Measurements from ENCODE around the gene DDX19B. TPM values are rescaled to one million over a fixed set of nuclear protein-coding genes. Genes with fewer than 3 reads are reported as not detected.

The DDX19B gene
- total RNA-seq, 1 donor from 2014 or later, result 37.1 TPM

DNA sequence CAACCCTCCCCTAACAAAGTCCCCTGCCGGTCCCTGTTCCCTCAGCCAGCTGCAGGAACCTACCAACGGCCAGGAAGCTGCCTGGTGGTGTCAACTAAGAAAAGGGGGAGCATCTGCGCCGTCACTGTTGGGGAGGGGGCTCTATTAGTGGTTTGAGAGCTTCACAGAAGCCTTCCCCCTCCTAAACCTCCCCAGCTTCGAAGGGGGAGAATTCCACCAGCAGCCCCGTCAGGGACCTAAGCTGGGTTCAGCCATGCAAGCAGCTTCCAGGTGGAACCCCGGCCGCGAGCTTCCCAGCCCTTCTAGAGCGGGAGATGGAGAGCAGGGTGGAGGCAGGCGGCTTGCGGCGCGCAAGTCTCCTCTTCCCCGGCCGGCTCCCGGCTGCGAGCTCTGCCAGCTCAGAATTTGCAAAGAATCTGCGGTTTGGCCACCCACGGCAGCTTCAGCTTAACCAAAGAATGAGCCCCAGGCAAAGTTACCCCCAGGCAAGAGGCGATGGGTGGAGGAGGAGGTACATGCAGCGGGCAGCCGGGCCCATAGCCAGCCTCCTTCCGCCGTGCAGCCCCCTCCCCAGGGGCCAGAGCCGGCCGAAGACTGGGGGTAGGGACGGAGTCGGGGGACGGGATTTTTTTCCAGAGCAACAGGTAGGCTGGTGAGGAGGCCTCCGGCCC, 81.4 kb downstream of the DDX19B start:
- TF ChIP-seq, protein P1, sequence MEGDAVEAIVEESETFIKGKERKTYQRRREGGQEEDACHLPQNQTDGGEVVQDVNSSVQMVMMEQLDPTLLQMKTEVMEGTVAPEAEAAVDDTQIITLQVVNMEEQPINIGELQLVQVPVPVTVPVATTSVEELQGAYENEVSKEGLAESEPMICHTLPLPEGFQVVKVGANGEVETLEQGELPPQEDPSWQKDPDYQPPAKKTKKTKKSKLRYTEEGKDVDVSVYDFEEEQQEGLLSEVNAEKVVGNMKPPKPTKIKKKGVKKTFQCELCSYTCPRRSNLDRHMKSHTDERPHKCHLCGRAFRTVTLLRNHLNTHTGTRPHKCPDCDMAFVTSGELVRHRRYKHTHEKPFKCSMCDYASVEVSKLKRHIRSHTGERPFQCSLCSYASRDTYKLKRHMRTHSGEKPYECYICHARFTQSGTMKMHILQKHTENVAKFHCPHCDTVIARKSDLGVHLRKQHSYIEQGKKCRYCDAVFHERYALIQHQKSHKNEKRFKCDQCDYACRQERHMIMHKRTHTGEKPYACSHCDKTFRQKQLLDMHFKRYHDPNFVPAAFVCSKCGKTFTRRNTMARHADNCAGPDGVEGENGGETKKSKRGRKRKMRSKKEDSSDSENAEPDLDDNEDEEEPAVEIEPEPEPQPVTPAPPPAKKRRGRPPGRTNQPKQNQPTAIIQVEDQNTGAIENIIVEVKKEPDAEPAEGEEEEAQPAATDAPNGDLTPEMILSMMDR (IDR thresholded peaks at IDR 0.05), result no peak
- Mint-ChIP-seq H3K4me1 (ENCODE audit: unreplicated experiment) (peaks cover 20% of the 10 kb centered on the region), H3K36me3 (ENCODE audit: unreplicated experiment) (peaks cover 29% of the 10 kb centered on the region), H3K27me3 (ENCODE audit: unreplicated experiment) (no peaks in the 10 kb centered on the region), H3K9me3 (ENCODE audit: unreplicated experiment) (no peaks in the 10 kb centered on the region), H3K4me3 (ENCODE audit: unreplicated experiment) (peak overlapping the region; percentile 90), H3K27ac (ENCODE audit: unreplicated experiment) (peak overlapping the region; percentile 93)
- DNase-seq (ENCODE audit: extremely low spot score, unreplicated experiment), result peak; percentile 95

DNA sequence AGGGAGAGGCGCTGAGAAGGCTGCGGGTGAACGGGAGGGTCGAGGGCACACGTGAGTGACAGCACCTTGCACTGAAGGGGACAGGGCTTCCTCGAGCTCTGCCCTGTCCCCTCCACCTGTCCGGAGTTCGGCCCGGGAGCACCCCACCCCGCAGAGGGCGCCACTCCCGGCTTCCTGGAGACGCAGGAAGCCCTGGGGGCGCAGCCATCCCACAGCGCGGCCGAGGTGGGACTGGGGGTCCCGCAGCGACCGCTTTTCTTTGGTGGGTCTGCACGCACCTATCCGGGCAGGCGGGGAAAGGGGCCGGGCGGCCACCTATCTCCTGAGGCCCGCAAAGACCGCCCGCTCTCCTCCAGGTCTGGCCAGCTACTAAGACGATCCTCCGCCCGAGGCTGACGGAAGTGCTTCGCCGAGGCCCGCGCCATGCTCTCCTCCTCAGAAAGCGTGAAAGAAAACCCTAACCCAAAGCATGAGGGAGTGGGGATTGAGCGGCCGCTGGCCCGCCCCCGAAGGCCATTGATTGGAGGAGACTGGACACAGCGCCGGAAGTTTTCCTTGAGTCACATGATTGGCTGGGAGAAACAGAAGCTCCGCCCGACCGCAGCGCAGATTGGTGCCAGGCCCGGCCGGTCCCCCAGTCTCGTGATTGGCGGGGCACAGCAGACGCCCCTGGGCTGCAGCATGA, 82.1 kb downstream of the DDX19B start:
- peak; percentile 98 for DNase-seq (ENCODE audit: extremely low spot score, unreplicated experiment)
- Mint-ChIP-seq H3K4me3 (ENCODE audit: unreplicated experiment) (peak overlapping the region; percentile 90), H3K27ac (ENCODE audit: unreplicated experiment) (peak overlapping the region; percentile 93), H3K27me3 (ENCODE audit: unreplicated experiment) (no peaks in the 10 kb centered on the region), H3K36me3 (ENCODE audit: unreplicated experiment) (peaks cover 25% of the 10 kb centered on the region), H3K4me1 (ENCODE audit: unreplicated experiment) (peaks cover 20% of the 10 kb centered on the region), H3K9me3 (ENCODE audit: unreplicated experiment) (no peaks in the 10 kb centered on the region)
- TF ChIP-seq, protein P1 (IDR thresholded peaks at IDR 0.05), result peak; percentile 52

DNA sequence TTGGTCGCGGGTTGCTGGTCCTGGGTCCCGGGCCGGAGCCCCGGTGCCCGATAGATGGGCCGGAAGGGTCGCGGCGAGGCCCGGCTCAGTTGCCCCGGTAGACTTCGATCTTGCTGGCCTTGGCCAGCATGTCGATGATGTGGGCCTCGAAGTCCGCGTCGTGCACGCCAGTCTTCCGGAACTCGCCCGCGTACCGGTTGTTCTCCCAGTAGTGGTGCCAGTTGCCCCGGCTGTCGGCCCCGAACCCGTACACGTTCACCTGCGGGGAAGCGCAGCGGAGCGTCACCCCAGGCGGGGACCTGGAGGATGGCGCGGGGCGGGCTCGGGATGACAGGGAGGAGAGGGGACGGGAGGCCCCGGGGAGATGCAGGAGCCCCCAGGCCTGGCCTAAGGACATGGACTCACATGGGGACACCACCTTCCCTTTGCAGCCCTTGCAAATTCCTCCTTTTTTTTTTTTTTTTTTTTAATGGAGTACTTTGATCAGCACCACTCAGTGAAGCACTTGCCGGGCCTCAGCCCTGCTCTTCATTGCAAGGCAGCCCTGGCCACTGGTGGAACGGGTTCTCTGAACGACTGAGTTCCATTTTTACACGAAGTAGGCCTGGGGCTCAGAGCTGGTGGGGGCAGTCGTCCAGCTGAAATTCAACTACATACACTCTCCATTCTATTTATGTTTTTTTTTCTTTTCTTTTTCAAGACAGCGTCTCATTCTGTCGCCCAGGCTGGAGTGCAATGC, 82.8 kb downstream of the DDX19B start:
- no peaks in the 10 kb centered on the region for H3K9me3 Mint-ChIP-seq (ENCODE audit: unreplicated experiment)
- no peak for DNase-seq (ENCODE audit: extremely low spot score, unreplicated experiment)
- no peaks in the 10 kb centered on the region for H3K27me3 Mint-ChIP-seq (ENCODE audit: unreplicated experiment)
- TF ChIP-seq, protein P1 (IDR thresholded peaks at IDR 0.05), result no peak
- peak overlapping the region; percentile 69 for H3K27ac Mint-ChIP-seq (ENCODE audit: unreplicated experiment)
- peaks cover 20% of the 10 kb centered on the region for H3K4me1 Mint-ChIP-seq (ENCODE audit: unreplicated experiment)
- H3K36me3 Mint-ChIP-seq (ENCODE audit: unreplicated experiment), result peaks cover 21% of the 10 kb centered on the region
- peak overlapping the region; percentile 90 for H3K4me3 Mint-ChIP-seq (ENCODE audit: unreplicated experiment)

DNA sequence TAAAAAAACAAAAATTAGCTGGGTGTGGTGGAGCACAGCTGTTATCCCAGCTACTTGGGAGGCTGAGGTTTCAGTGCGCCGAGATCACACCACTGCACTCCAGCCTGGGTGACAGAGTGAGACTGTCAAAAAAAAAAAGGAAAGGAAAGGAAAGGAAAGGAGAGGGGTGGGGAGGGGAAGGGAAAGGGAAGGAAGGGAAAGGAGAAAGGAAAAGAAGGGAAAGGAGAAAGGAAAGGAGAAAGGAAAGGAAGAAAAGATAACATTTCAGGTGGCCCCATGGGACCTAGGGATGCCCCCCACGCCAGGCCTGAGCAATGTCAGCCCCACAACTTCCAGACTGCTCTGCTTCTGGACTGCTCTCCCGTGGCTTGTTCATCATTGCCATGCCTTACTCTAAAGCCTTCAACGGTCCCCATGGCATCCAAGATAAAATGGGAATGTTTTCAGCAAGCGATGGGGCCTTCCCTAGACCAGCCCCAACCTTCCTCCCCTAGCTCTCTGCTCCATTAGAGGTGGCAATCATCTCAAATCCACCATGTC, 84.5 kb downstream of the DDX19B start:
- Mint-ChIP-seq H3K9me3 (ENCODE audit: unreplicated experiment) (no peaks in the 10 kb centered on the region), H3K27ac (ENCODE audit: unreplicated experiment) (no peak overlapping the region), H3K36me3 (ENCODE audit: unreplicated experiment) (peaks cover 23% of the 10 kb centered on the region), H3K27me3 (ENCODE audit: unreplicated experiment) (no peaks in the 10 kb centered on the region), H3K4me3 (ENCODE audit: unreplicated experiment) (no peak overlapping the region), H3K4me1 (ENCODE audit: unreplicated experiment) (peaks cover 18% of the 10 kb centered on the region)
- no peak for DNase-seq (ENCODE audit: extremely low spot score, unreplicated experiment)
- TF ChIP-seq, protein P1 (IDR thresholded peaks at IDR 0.05), result no peak

Other genes starting within 250 kb of the DDX19B start
- gene PDPR, start 184.9 kb upstream of the DDX19B start, total RNA-seq, result 30.4 and 30.7 TPM in 2 replicates
- gene CLEC18C, start 125.4 kb upstream of the DDX19B start, total RNA-seq, result 0.71 TPM in 1 of 2 replicates, not detected in the other
- 55.2 and 66.2 TPM in 2 replicates for gene EXOSC6, start 47.2 kb upstream of the DDX19B start, total RNA-seq
- 297 and 313 TPM in 2 replicates for gene AARS1, start 9.7 kb upstream of the DDX19B start, total RNA-seq
- 47.0 and 52.3 TPM in 2 replicates for gene DDX19A, start 47.7 kb downstream of the DDX19B start, total RNA-seq
- 66.5 and 67.6 TPM in 2 replicates for gene ST3GAL2, start 139.9 kb downstream of the DDX19B start, total RNA-seq
- 16.8 and 18.4 TPM in 2 replicates for gene FCSK, start 155.4 kb downstream of the DDX19B start, total RNA-seq
- gene COG4, start 224.4 kb downstream of the DDX19B start, total RNA-seq, result 69.9 and 75.8 TPM in 2 replicates
- 307 and 319 TPM in 2 replicates for gene SF3B3, start 224.6 kb downstream of the DDX19B start, total RNA-seq

Measured in osteocyte (in vitro differentiated cells).